Measurements from ENCODE around the gene FER. TPM values are rescaled to one million over a fixed set of nuclear protein-coding genes. Genes with fewer than 3 reads are reported as not detected.

FER gene
- total and polyA plus RNA-seq, 9 of the 15 experiments (the other 6 are each of a cell fraction or from before 2014, with no cell fraction given), result 6.7 to 18.2 (median 8.9) TPM

GRCh38 chr5:108727651-108728565, 19.8 kb upstream of the FER start (continued):
- peak; percentile 61; the same call in 1 of the 2 replicates for TF ChIP-seq PML (IDR thresholded peaks at IDR 0.05; ENCODE audit: low read length)
- peak; percentile 34 for TF ChIP-seq NFYB (IDR thresholded peaks at IDR 0.05; ENCODE audit: extremely low read depth, insufficient read length)
- TF ChIP-seq MYNN (IDR thresholded peaks at IDR 0.05), result no peak
- TF ChIP-seq MYNN (CRISPR knock-in tag; IDR thresholded peaks at IDR 0.05), result no peak
- TF ChIP-seq ETV5 (CRISPR knock-in tag; IDR thresholded peaks at IDR 0.05; ENCODE audit: low read depth), result no peak
- no peak for TF ChIP-seq SMARCC2 (IDR thresholded peaks at IDR 0.05; ENCODE audit: low read depth)
- no peak for TF ChIP-seq RBM39 (optimal IDR thresholded peaks at IDR 0.05; ENCODE audit: low read depth, low read length)
- no peak for TF ChIP-seq FOXJ3 (CRISPR knock-in tag; IDR thresholded peaks at IDR 0.05)
- no peak for TF ChIP-seq HDAC8 (tag; IDR thresholded peaks at IDR 0.05)
- no peak for TF ChIP-seq NFIX (CRISPR knock-in tag; IDR thresholded peaks at IDR 0.05; ENCODE audit: low read depth)
- 0 out of 4 replicates have a peak, but pooled peaks of 1 of the 2 experiments have one; percentile 30 for TF ChIP-seq KDM4B (IDR thresholded peaks at IDR 0.05; ENCODE audit: borderline replicate concordance in 2 of 2, low read depth in 1 of 2)
- no peak for TF ChIP-seq LARP7 (IDR thresholded peaks at IDR 0.05)
- no peak for TF ChIP-seq ZNF696 (CRISPR knock-in tag; conservative IDR thresholded peaks at IDR 0.05)
- no peak for TF ChIP-seq ATF2 (CRISPR knock-in tag; IDR thresholded peaks at IDR 0.05)
- peak; percentile 26; the same call in 1 of the 2 replicates for TF ChIP-seq ZKSCAN1 (IDR thresholded peaks at IDR 0.05; ENCODE audit: low read depth, low read length)
- peak in 1 of 2 experiments; percentile 28 for TF ChIP-seq AFF1 (IDR thresholded peaks at IDR 0.05; ENCODE audit: low read depth in 1 of 2, partially characterized antibody in 2 of 2)
- TF ChIP-seq HDAC3 (IDR thresholded peaks at IDR 0.05; ENCODE audit: borderline replicate concordance, partially characterized antibody), result no peak
- peak; percentile 8 for TF ChIP-seq ZFP36 (IDR thresholded peaks at IDR 0.05; ENCODE audit: low read depth, low read length, partially characterized antibody)
- TF ChIP-seq IFI16 (CRISPR knock-in tag; IDR thresholded peaks at IDR 0.05), result no peak
- TF ChIP-seq THRA (IDR thresholded peaks at IDR 0.05), result no peak
- TF ChIP-seq CBX5 (IDR thresholded peaks at IDR 0.05; ENCODE audit: borderline replicate concordance, low read depth), result no peak
- no peak for TF ChIP-seq ADNP (tag; IDR thresholded peaks at IDR 0.05)
